Panc1 (cell line): ENCODE data around the gene RPP14. TPM values are rescaled to one million over a fixed set of nuclear protein-coding genes. Genes with fewer than 3 reads are reported as not detected.
A peak's percentile ranks its signal among the peaks of the same experiment; 100 is the strongest.

Experiments used
- ATAC-seq: fragments of 200-7000 bp; cut with Tn5 transposase; 2 replicates; pipeline ENCODE4 v1.9.1; 2020; ENCODE audit warnings: mild to moderate bottlenecking, moderate library complexity
- BruUV-seq: library from RNA; stranded (reverse); fragments of 400-500 nt; replicated peaks from 2 replicates; lab custom pipeline; 2021; lab: Mats Ljungman, UMichigan
- CTCF ChIA-PET: fragments of 300-600 bp; sonication (Branson Sonifier 250); formaldehyde crosslinking; loops from one replicate; lab custom pipeline; 2022; ENCODE audit warnings: antibody characterized with exemption; lab: Charles Lee
- POLR2A ChIA-PET: fragments of 300-600 bp; sonication (Branson Sonifier 250); formaldehyde crosslinking; loops from one replicate; lab custom pipeline; 2022; ENCODE audit warnings: antibody characterized with exemption; lab: Charles Lee
- DNase-seq: peaks from one replicate; pipeline ENCODE4 v3.0.0-alpha.2; 2010; ENCODE audit warnings: low read depth, low spot score
- H3K27ac ChIP-seq: 2 replicates; pipeline ENCODE4 v1.5.1; 2011; ENCODE audit warnings: mild to moderate bottlenecking, low read length, inconsistent platforms
- H3K27me3 ChIP-seq: fragments of 200-500 bp; sonication (Bioruptor generic); 2 replicates; pipeline ENCODE4 v1.6.0; 2014; ENCODE audit warnings: low read length, inconsistent platforms; ENCODE audit not compliant: control insufficient read depth, insufficient read depth
- H3K36me3 ChIP-seq: fragments of 200-500 bp; sonication (Bioruptor generic); 2 replicates; pipeline ENCODE4 v1.5.1; 2014; ENCODE audit warnings: inconsistent platforms, mild to moderate bottlenecking, low read length, moderate library complexity; ENCODE audit not compliant: control insufficient read depth, insufficient read depth
- H3K4me1 ChIP-seq: 2 replicates; pipeline ENCODE4 v1.5.1; 2011; ENCODE audit warnings: inconsistent platforms, mild to moderate bottlenecking, low read length, moderate library complexity; ENCODE audit not compliant: control insufficient read depth, insufficient read depth
- H3K4me3 ChIP-seq, 2 experiments: 2 replicates each; pipeline ENCODE4 v1.5.1; 2011 to 2012; ENCODE audit warnings: low read depth in 2 of 2, low read length in 2 of 2, mild to moderate bottlenecking in 2 of 2, inconsistent platforms in 1 of 2, moderate library complexity in 1 of 2
- H3K9me3 ChIP-seq: fragments of 200-500 bp; sonication (Bioruptor generic); 2 replicates; pipeline ENCODE4 v1.5.1; 2014; ENCODE audit warnings: low read depth, mild to moderate bottlenecking, inconsistent platforms, low read length, moderate library complexity; ENCODE audit not compliant: control insufficient read depth, insufficient read depth
- CTCF ChIP-seq: fragments of 450-650 bp; IDR thresholded peaks from 2 replicates; pipeline ENCODE4 v1.5.1; 2017; ENCODE audit warnings: mild to moderate bottlenecking
- POLR2AphosphoS5 ChIP-seq: IDR thresholded peaks from 2 replicates; pipeline ENCODE4 v1.6.1; 2012; ENCODE audit warnings: mild to moderate bottlenecking, low read depth, low read length, moderate library complexity
- REST ChIP-seq, 2 experiments: IDR thresholded peaks; 2 replicates each; pipeline ENCODE4 v1.6.1; 2011 to 2012; ENCODE audit warnings: low read depth in 2 of 2, control low read depth in 1 of 2, low read length in 1 of 2, mild to moderate bottlenecking in 1 of 2, moderate library complexity in 1 of 2; ENCODE audit not compliant: insufficient read depth in 1 of 2
- SIN3A ChIP-seq: IDR thresholded peaks from 2 replicates; pipeline ENCODE4 v1.6.1; 2012; ENCODE audit warnings: low read depth, mild to moderate bottlenecking, low read length, moderate library complexity, borderline replicate concordance; ENCODE audit not compliant: insufficient read depth
- TCF7L2 ChIP-seq: IDR thresholded peaks from 2 replicates; pipeline ENCODE4 v1.6.1; 2011; ENCODE audit warnings: mild to moderate bottlenecking, low read depth, low read length, inconsistent platforms
- in situ Hi-C: cut with HindIII; loops from 2 replicates; pipeline ENCODE4 v1.10.0; 2016; ENCODE audit warnings: low sequenced_read_pairs, low pct_unique_long_range_greater_than_20kb
- intact Hi-C: fragments of 100-400 bp; cut with micrococcal nuclease; formaldehyde crosslinking; loops from one replicate; pipeline ENCODE4 v1.10.0; 2022; ENCODE audit not compliant: unreplicated experiment
- total RNA-seq: library from RNA; stranded (reverse); gene quantifications from one replicate; pipeline ENCODE4 v1.2.1, GENCODE V29; 2021; ENCODE audit not compliant: unreplicated experiment

The RPP14 gene
- total RNA-seq, 1 experiment from 2014 or later, result 16.4 TPM

GRCh38 chr3:58351920-58352319 lies 45.9 kb downstream of the RPP14 start:
- intact Hi-C loops, result no loop called here
- TF ChIP-seq TCF7L2, result no peak
- H3K36me3 ChIP-seq, result no peaks in the 10 kb centered on the region
- no peaks in the 10 kb centered on the region for H3K4me1 ChIP-seq
- BruUV-seq, result no TSS peak
- no peaks in the 10 kb centered on the region for H3K27me3 ChIP-seq
- in situ Hi-C loops, result no loop called here
- DNase-seq, result no peak
- H3K27ac ChIP-seq, result no peak overlapping the region
- peak; percentile 64; the same call in 1 of the 2 replicates for ATAC-seq
- ChIA-PET POLR2A (no interaction called here), CTCF (no interaction called here)
- H3K9me3 ChIP-seq, result no peaks in the 10 kb centered on the region
- no peak overlapping the region for H3K4me3 ChIP-seq

- intact Hi-C loops (no loop called here), in situ Hi-C loops (no loop called here)
- Histone ChIP-seq H3K9me3 (no peaks in the 10 kb centered on the region), H3K27me3 (no peaks in the 10 kb centered on the region), H3K4me3 (no peak overlapping the region), H3K36me3 (no peaks in the 10 kb centered on the region), H3K4me1 (no peaks in the 10 kb centered on the region), H3K27ac (no peak overlapping the region)
- no peak for ATAC-seq
- DNase-seq, result no peak
- TF ChIP-seq REST (IDR thresholded peaks at IDR 0.05; ENCODE audit: insufficient read depth in 1 of 2, low read depth in 2 of 2, low read length in 1 of 2), result no peak
- TF ChIP-seq TCF7L2, result no peak
- no peak for TF ChIP-seq CTCF
- TF ChIP-seq SIN3A, result no peak
- no peak for TF ChIP-seq POLR2AphosphoS5
- POLR2A ChIA-PET, result no interaction called here
- BruUV-seq, result no TSS peak
- CTCF ChIA-PET, result no interaction called here
These were observed 46.6 kb downstream of the RPP14 start for GRCh38 chr3:58352626-58353025.

- CTCF ChIA-PET, result no interaction called here
- Histone ChIP-seq H3K4me3 (no peak overlapping the region), H3K9me3 (no peaks in the 10 kb centered on the region), H3K36me3 (no peaks in the 10 kb centered on the region), H3K27ac (no peak overlapping the region), H3K27me3 (no peaks in the 10 kb centered on the region), H3K4me1 (no peaks in the 10 kb centered on the region)
- no peak for ATAC-seq
- no peak for DNase-seq
- in situ Hi-C loops (no loop called here), intact Hi-C loops (no loop called here)
- no TSS peak for BruUV-seq
- TF ChIP-seq CTCF (peak; percentile 8; the same call in 1 of the 2 replicates), REST (IDR thresholded peaks at IDR 0.05; ENCODE audit: insufficient read depth in 1 of 2, low read depth in 2 of 2, low read length in 1 of 2) (no peak)
- POLR2A ChIA-PET, result no interaction called here
These were observed 47.9 kb downstream of the RPP14 start for GRCh38 chr3:58353722-58354553.
